Gastroesophageal sphincter (tissue), 3 donors: ENCODE data around the gene PCBP3.

Experiments
- EP300 ChIP-seq: sonication (generic); formaldehyde crosslinking; IDR thresholded peaks from one replicate; pipeline ENCODE4 v1.6.1; 2017; ENCODE audit warnings: antibody characterized with exemption, mild to moderate bottlenecking
- POLR2A ChIP-seq, 2 donors: fragments of 450-650 bp; IDR thresholded peaks; one replicate each; pipeline ENCODE4 v1.6.1; 2017; ENCODE audit warnings: antibody characterized with exemption in 2 of 2, mild to moderate bottlenecking in 2 of 2, moderate library complexity in 1 of 2
- POLR2AphosphoS5 ChIP-seq: sonication (generic); formaldehyde crosslinking; IDR thresholded peaks from one replicate; pipeline ENCODE4 v1.6.1; 2017; ENCODE audit warnings: antibody characterized with exemption
- TF ChIP-seq, protein P1 (sequence below), 4 experiments: fragments of 200-600 bp in 2 of 4; fragments of 450-650 bp in 2 of 4; sonication (generic) in 1 of 4; IDR thresholded peaks; one replicate each; pipeline ENCODE4 v1.5.1; 2017 to 2019; ENCODE audit warnings: antibody characterized with exemption in 4 of 4, mild to moderate bottlenecking in 2 of 4, moderate library complexity in 2 of 4

DNA sequence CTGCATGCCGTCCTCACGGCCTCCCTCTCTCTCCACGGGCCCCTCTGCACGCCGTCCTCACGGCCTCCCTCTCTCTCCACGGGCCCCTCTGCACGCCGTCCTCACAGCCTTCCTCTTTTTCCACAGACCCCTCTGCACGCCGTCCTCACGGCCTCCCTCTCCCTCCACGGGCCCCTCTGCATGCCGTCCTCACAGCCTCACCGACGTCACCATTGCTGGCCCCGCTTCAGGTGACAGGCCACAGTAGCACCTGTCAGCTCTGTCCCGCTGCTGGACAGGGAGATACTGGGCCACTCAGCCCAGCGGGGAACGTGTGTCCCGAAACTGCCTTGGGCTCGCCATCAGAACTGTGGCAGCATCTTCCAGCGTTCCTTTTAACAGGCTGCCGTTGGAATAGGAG lies 255.3 kb downstream of the PCBP3 start:
- TF ChIP-seq EP300 (no peak), POLR2AphosphoS5 (no peak), POLR2A (IDR thresholded peaks at IDR 0.05) (no peak)
- TF ChIP-seq, protein P1, sequence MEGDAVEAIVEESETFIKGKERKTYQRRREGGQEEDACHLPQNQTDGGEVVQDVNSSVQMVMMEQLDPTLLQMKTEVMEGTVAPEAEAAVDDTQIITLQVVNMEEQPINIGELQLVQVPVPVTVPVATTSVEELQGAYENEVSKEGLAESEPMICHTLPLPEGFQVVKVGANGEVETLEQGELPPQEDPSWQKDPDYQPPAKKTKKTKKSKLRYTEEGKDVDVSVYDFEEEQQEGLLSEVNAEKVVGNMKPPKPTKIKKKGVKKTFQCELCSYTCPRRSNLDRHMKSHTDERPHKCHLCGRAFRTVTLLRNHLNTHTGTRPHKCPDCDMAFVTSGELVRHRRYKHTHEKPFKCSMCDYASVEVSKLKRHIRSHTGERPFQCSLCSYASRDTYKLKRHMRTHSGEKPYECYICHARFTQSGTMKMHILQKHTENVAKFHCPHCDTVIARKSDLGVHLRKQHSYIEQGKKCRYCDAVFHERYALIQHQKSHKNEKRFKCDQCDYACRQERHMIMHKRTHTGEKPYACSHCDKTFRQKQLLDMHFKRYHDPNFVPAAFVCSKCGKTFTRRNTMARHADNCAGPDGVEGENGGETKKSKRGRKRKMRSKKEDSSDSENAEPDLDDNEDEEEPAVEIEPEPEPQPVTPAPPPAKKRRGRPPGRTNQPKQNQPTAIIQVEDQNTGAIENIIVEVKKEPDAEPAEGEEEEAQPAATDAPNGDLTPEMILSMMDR (IDR thresholded peaks at IDR 0.05): no peak
